ENCODE data around the gene ARHGAP26.
A peak's percentile ranks its signal among the peaks of the same experiment; 100 is the strongest.

The ARHGAP26 gene

GRCh38 chr5:143050183-143050582 is 280.0 kb downstream of the ARHGAP26 start:
- ChIA-PET CTCF (interaction anchor here (0.5 to 0.7 kb wide), 4 partner anchors 10 to 146 kb away, joined by 3 to 5 read pairs (median 3); no protein-coding TSS in a partner anchor), POLR2A (ENCODE audit: low non-redundant PET) (no interaction called here)
- H3K27ac ChIP-seq: no peak overlapping the region
- no peak for TF ChIP-seq CTCF (conservative IDR thresholded peaks at IDR 0.05; ENCODE audit: low read depth)
- no peak for DNase-seq (ENCODE audit: low spot score)

- ChIA-PET CTCF (interaction anchor here (0.6 kb wide), 1 partner anchor 147 kb away, joined by 3 read pairs; no protein-coding TSS in a partner anchor), POLR2A (ENCODE audit: low non-redundant PET) (no interaction called here)
- peak; percentile 63 for DNase-seq (ENCODE audit: low spot score)
- H3K27ac ChIP-seq: peak overlapping the region; percentile 73
- no peak for TF ChIP-seq CTCF (conservative IDR thresholded peaks at IDR 0.05; ENCODE audit: low read depth)
Observed at GRCh38 chr5:143051244-143052058, 281.3 kb downstream of the ARHGAP26 start.

- ChIA-PET POLR2A (ENCODE audit: low non-redundant PET) (no interaction called here), CTCF (no interaction called here)
- no peak for TF ChIP-seq CTCF (conservative IDR thresholded peaks at IDR 0.05; ENCODE audit: low read depth)
- no peak overlapping the region for H3K27ac ChIP-seq
- DNase-seq (ENCODE audit: low spot score): no peak
Observed at GRCh38 chr5:143052967-143053682, 282.9 kb downstream of the ARHGAP26 start.

GRCh38 chr5:143053780-143054179 is 283.6 kb downstream of the ARHGAP26 start:
- H3K27ac ChIP-seq: no peak overlapping the region
- TF ChIP-seq CTCF (conservative IDR thresholded peaks at IDR 0.05; ENCODE audit: low read depth): no peak
- no peak for DNase-seq (ENCODE audit: low spot score)
- ChIA-PET CTCF (interaction anchor here (0.6 kb wide), 1 partner anchor 44 kb away, joined by 4 read pairs; no protein-coding TSS in a partner anchor), POLR2A (ENCODE audit: low non-redundant PET) (no interaction called here)

- POLR2A ChIA-PET (ENCODE audit: low non-redundant PET): no interaction called here
- H3K27ac ChIP-seq: no peak overlapping the region
- no peak for TF ChIP-seq CTCF (conservative IDR thresholded peaks at IDR 0.05; ENCODE audit: low read depth)
- CTCF ChIA-PET: interaction anchor here (0.6 to 0.7 kb wide), 2 partner anchors 44 to 317 kb away, joined by 4 read pairs; no protein-coding TSS in a partner anchor
- DNase-seq (ENCODE audit: low spot score): no peak
Observed at GRCh38 chr5:143054480-143054941, 284.3 kb downstream of the ARHGAP26 start.

- CTCF ChIA-PET: no interaction called here
- no peak for DNase-seq (ENCODE audit: low spot score)
- no peak overlapping the region for H3K27ac ChIP-seq
- POLR2A ChIA-PET (ENCODE audit: low non-redundant PET): no interaction called here
- no peak for TF ChIP-seq CTCF (conservative IDR thresholded peaks at IDR 0.05; ENCODE audit: low read depth)
Observed at GRCh38 chr5:143055596-143056338, 285.6 kb downstream of the ARHGAP26 start.
